LNCaP clone FGC (cell line): ENCODE measurements around the gene ECHDC3.
A peak's percentile ranks its signal among the peaks of the same experiment; 100 is the strongest.

Experiments
- DNase-seq: peaks from one replicate; pipeline ENCODE4 v3.0.0-alpha.2; 2011; ENCODE audit warnings: low read depth
- H3K4me3 ChIP-seq: 2 replicates; pipeline ENCODE4 v1.5.1; 2011; ENCODE audit warnings: mild to moderate bottlenecking, low read depth, low read length, control low read depth
- CTCF ChIP-seq: IDR thresholded peaks from 2 replicates; pipeline ENCODE4 v1.5.1; 2012; ENCODE audit warnings: mild to moderate bottlenecking; ENCODE audit not compliant: control insufficient read depth, insufficient read depth; ENCODE audit errors: extremely low read depth

The ECHDC3 gene

GRCh38 chr10:11754173-11754572 is 12.0 kb downstream of the ECHDC3 start:
- no peak for TF ChIP-seq CTCF
- H3K4me3 ChIP-seq, result no peak overlapping the region
- no peak for DNase-seq

GRCh38 chr10:11754620-11755019 is 12.4 kb downstream of the ECHDC3 start:
- DNase-seq, result no peak
- no peak overlapping the region for H3K4me3 ChIP-seq
- no peak for TF ChIP-seq CTCF

- TF ChIP-seq CTCF, result no peak
- DNase-seq, result no peak
- H3K4me3 ChIP-seq, result no peak overlapping the region
Measured at GRCh38 chr10:11755512-11756263, 13.5 kb downstream of the ECHDC3 start.

- TF ChIP-seq CTCF, result no peak
- DNase-seq, result no peak
- H3K4me3 ChIP-seq, result no peak overlapping the region
Measured at GRCh38 chr10:11756766-11757315, 14.7 kb downstream of the ECHDC3 start.

GRCh38 chr10:11757454-11757820 is 15.3 kb downstream of the ECHDC3 start:
- no peak for TF ChIP-seq CTCF
- DNase-seq, result peak; percentile 4
- H3K4me3 ChIP-seq, result no peak overlapping the region

- peak; percentile 98 for TF ChIP-seq CTCF
- peak; percentile 46 for DNase-seq
- no peak overlapping the region for H3K4me3 ChIP-seq
Measured at GRCh38 chr10:11757821-11758463, 15.8 kb downstream of the ECHDC3 start.
